Measurements from ENCODE around the gene GPATCH3.
"Not testable (repeated sequence)": the region's sequence is repeated elsewhere in the genome, so short reads cannot be mapped to it uniquely, and the experiment has no call there.

The GPATCH3 gene

GRCh38 chr1:26862781-26863684, 37.2 kb downstream of the GPATCH3 start, which contains the start of gene SFN:
Gene SFN, plus strand, starts transcription at chr1:26863149. Its CDS starts 64 bp downstream, at chr1:26863213.
- no peak for DNase-seq

GRCh38 chr1:26861889-26862378, 38.3 kb downstream of the GPATCH3 start:
- no peak for DNase-seq

GRCh38 chr1:26861286-26861701, 39.0 kb downstream of the GPATCH3 start:
- DNase-seq: no peak

- no peak for DNase-seq
These were observed 41.2 kb downstream of the GPATCH3 start for GRCh38 chr1:26858891-26859640.

GRCh38 chr1:26858160-26858559, 42.1 kb downstream of the GPATCH3 start:
- DNase-seq: no peak

- no peak for DNase-seq
These were observed 42.7 kb downstream of the GPATCH3 start for GRCh38 chr1:26857473-26858060.

- DNase-seq: no peak
These were observed 43.4 kb downstream of the GPATCH3 start for GRCh38 chr1:26856604-26857469.

- DNase-seq: no peak
These were observed 44.1 kb downstream of the GPATCH3 start for GRCh38 chr1:26856181-26856580.

- DNase-seq: no peak
These were observed 44.6 kb downstream of the GPATCH3 start for GRCh38 chr1:26855636-26856035.

GRCh38 chr1:26854906-26855305, 45.4 kb downstream of the GPATCH3 start:
- no peak for DNase-seq

GRCh38 chr1:26853600-26853999, 46.7 kb downstream of the GPATCH3 start:
- DNase-seq: no peak

- DNase-seq: no peak
These were observed 47.1 kb downstream of the GPATCH3 start for GRCh38 chr1:26853156-26853555.

GRCh38 chr1:26852701-26853100, 47.6 kb downstream of the GPATCH3 start:
- no peak for DNase-seq

- DNase-seq: no peak
These were observed 49.1 kb downstream of the GPATCH3 start for GRCh38 chr1:26851106-26851684.

GRCh38 chr1:26848941-26849774, 51.1 kb downstream of the GPATCH3 start:
- no peak for DNase-seq

GRCh38 chr1:26848499-26848898, 51.8 kb downstream of the GPATCH3 start:
- DNase-seq: no peak

GRCh38 chr1:26847826-26848225, 52.4 kb downstream of the GPATCH3 start:
- DNase-seq: not testable (repeated sequence)

- DNase-seq: no peak
These were observed 55.7 kb downstream of the GPATCH3 start for GRCh38 chr1:26844424-26845196.
